Mesenteric fat pad (tissue), 1 donor: ENCODE results near the gene ELOVL2. TPM values are rescaled to one million over a fixed set of nuclear protein-coding genes. Genes with fewer than 3 reads are reported as not detected.
"Not testable (repeated sequence)": the region's sequence is repeated elsewhere in the genome, so short reads cannot be mapped to it uniquely, and the experiment has no call there.

ENCODE experiments used
- DNase-seq: peaks from one replicate; pipeline ENCODE4 v3.0.0-alpha.2; 2020; ENCODE audit warnings: low spot score
- total RNA-seq: library from RNA; stranded (reverse); fragmentation: NEBNext Ultra II Directional; extraction: Animal tissue kit (Norgen Biotek cat#: 25700); gene quantifications from one replicate; pipeline ENCODE4 v1.2.1, GENCODE V29; 2021
- donor health status: DM: yes; HTN: yes; CAD: no.

The ELOVL2 gene
- total RNA-seq, 1 donor from 2014 or later: 0.10 TPM

DNA sequence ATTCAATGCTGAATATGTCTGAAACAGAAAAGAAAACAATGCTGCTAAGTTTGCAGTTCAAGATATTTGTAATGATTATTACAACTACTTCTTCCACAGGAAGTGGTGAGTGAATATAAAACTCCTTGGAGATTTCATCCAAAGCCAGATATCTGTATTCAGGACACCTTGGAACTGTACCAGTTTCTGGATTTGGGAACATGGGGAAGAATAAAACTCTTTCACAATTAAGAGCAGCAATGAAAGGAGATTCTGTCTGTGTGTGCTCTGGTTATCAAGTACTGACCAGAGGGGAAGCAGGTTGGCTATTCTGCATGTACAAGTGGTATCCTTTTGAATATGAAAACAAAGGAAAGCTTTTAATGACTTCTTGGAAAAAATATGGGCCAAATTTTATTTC lies 21.1 kb downstream of the ELOVL2 start:
- DNase-seq: no peak

GRCh38 chr6:11021714-11022113 lies 22.4 kb downstream of the ELOVL2 start:
- no peak for DNase-seq

DNA sequence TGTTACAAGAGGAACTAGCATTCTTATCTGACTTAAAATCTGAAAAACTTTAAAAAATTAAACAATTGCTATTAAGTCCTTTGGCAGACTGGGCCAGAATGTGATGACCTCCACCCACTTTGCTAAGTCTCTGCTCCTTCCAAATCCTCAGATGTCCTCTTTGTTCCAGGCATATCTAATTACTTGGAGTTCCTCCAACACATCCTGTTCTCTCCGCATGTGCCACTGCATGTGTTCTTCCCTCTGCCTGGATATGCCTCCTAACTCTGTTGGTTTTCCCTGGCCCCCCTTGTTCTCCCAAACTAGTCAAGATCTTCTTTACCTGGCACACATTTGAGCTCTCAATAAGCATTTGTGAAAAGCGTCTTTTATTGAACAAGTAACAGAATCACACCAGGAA lies 23.1 kb downstream of the ELOVL2 start:
- DNase-seq: no peak

GRCh38 chr6:11018225-11018624 lies 25.9 kb downstream of the ELOVL2 start:
- no peak for DNase-seq

DNA sequence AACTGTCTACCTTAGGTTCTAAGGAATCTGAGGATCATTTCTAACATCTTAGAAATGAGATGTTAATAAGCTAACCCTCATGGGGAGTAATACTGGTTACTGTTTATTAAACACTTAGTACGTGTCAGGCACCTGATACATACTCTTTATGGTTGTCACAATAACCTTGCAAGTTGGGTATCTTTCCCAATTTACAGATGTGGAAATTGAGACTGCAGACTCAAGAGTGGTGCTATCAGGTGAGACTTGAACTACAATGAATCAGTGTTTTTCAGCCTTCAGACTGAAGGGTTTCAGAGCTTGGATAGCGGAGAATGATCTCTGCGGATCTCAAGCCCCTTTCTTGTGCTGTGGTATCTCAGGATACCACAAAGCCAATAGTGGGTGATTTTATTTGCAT lies 27.0 kb downstream of the ELOVL2 start:
- no peak for DNase-seq

GRCh38 chr6:11016452-11016851 lies 27.7 kb downstream of the ELOVL2 start:
- no peak for DNase-seq

DNA sequence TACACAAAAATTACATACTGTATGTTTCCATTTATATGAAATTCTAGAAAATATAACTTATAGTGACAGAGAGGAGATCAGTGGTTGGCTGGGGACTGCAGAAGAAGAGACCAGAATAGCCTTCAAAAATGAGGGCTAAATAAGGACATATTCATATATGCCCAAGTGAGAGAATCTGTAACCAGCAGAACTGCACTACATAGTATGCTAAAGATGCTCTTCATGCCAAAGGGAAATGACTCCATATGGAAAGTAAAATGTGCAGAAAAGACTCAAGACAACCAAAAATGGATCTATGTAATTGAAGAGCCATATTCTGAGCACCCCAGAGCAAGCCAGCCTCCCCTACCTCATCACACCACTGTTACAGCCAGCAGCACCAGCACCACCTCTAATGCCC lies 29.0 kb downstream of the ELOVL2 start:
- no peak for DNase-seq

DNA sequence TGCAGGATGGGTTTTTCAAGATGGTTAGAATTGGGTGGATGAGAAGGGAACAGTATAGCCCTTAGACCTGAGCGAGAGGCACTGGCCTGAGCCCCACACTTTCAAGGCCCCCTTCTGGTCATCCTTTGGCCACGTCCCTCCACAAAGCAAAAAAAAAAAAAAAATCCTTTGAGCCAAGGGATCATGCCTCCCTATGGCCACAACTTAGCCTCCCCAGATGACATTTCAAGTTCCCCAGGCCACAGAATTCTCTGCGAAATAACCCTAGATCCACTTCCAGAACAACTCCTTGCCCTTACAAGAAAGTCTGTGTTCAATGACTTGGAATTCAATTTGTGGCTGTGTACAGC lies 30.4 kb downstream of the ELOVL2 start:
- no peak for DNase-seq

- no peak for DNase-seq
These were observed 31.0 kb downstream of the ELOVL2 start for GRCh38 chr6:11012976-11013720.

DNA sequence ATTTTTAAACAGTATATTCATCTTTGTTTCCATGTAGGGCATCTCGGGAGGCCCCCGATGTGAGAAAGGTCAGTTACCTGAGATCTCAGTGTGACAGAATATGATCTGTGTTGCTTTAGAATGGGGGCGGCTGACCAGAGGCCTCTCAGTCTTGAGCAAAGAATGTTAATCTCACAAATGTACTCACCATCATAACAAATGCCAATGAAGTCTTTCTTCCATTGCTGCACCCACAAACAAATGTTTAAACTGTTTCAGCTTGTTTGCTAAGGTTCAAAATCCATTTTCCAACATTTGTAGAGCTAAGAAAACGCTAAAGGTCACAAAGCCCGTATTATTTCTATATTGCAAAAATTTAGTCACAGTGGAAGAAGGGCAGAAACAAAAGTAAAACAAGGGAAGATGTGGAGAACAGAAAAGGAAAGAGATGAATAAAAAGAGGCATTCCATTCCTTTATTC lies 31.8 kb downstream of the ELOVL2 start:
- DNase-seq: no peak

- no peak for DNase-seq
These were observed 32.3 kb downstream of the ELOVL2 start for GRCh38 chr6:11011787-11012234.

DNA sequence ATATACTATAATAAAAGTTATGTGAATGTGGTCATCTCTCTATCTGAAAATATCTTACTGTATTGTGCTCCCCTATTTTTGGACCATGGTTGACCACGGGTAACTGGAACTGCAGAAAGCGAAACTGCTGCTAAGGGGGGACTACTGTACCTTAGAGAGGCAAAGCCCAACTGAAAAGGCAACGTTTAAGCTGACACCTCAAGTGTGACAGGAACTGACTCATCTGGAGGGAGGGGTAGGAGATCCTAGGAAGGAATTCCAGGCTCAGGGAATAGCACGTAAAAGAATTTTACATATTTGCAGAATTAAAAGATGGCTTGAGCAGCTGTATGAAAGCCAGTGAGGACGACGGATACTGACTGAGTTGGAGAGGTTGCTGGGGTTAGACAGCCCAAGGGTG lies 34.8 kb downstream of the ELOVL2 start:
- DNase-seq: no peak

DNA sequence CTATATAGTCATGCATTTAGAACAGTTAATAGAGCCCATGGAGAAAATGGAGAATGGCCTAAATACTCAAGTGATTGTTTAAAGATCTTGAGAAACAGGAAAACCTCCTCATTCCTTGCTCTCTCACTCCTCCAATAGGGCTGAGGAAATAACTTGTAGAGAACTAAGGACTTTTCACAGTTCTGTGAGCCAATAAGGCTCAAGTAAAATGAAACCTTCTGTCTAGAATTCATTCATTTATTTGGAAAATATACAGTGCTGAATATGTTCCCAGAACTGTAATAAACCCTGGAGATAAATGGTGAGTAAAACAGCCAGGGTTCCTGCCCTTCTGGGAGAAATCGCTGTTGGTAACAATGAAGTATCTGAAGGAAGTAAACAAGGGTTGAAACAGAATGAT lies 35.3 kb downstream of the ELOVL2 start:
- DNase-seq: no peak

GRCh38 chr6:11007715-11008608 lies 36.1 kb downstream of the ELOVL2 start:
- no peak for DNase-seq

DNA sequence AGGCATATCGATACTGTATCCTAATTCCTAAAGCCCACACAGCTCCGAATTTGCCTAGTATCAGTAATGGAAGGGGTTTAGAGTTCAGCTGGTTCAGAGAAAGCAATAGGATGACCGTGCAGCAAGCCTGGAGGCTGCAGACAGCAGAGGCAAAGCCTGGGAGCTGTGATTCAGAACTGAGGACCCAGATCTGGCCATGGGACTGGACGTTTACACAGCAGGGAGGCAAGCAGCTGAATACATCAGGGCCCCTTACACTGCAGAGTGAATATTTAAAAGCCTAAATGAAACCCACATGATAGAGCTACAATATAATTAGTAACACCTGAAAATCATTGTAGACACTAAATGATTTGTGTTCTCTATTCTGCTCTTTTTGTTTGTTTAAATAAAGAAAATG lies 38.0 kb downstream of the ELOVL2 start:
- no peak for DNase-seq

- not testable (repeated sequence) for DNase-seq
These were observed 40.8 kb downstream of the ELOVL2 start for GRCh38 chr6:11003297-11003696.

DNA sequence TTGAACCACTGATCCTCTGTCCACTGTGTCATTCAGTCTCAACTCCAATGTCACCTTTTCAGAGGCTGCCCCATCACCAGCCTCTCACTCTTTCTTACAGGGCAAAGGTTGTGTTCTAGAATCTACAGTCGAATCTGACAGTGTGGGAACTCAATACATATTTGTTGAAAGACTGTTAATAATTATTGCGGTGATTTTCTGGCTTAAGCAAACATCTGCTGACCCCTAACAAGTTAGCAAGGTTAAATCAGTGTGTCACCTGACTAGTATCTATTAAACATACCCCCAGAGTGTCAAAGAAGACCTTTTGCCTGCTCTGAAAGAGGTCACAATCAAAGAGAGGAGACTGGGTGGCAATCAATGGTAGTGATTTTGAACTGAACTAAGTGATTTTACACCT lies 41.9 kb downstream of the ELOVL2 start:
- no peak for DNase-seq

DNA sequence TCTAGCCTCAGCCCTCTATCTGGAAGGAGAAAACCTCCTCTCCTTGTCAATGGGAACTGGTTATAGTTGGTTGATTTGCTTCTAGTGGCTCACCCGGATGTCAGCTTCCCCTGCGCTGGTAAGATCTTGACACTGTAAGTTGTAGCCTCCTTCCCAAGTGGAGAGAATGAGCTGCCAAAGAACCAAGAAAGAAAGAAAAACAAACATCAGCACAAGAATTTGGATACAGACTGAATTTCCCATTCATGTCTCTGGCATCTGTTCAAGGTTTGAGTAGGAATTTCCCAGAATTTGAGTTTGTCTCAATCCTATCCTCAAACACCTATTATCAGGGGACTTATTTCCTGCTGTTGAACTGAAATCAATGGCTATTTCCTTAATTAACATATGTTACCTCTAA lies 44.1 kb downstream of the ELOVL2 start:
- DNase-seq: no peak

GRCh38 chr6:10995114-10995707 lies 48.9 kb downstream of the ELOVL2 start:
- DNase-seq: no peak

DNA sequence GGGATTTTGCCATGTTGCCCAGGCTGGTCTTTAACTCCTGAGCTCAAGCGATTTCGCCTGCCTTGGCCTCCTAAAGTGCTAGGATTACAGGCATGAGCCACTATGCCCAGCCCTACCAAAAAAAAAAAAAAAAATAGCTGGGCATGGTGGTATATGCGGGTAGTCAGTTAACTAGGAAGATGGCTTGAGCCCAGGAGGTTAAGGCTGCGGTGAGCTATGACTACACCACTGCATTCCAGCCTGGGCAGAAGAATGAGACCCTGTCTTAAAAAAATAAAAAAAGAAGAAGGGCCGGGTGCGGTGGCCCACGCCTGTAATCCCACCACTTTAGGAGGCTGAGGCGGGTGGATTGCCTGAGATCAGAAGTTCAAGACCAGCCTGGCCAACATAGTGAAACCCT lies 50.2 kb downstream of the ELOVL2 start:
- DNase-seq: no peak

DNA sequence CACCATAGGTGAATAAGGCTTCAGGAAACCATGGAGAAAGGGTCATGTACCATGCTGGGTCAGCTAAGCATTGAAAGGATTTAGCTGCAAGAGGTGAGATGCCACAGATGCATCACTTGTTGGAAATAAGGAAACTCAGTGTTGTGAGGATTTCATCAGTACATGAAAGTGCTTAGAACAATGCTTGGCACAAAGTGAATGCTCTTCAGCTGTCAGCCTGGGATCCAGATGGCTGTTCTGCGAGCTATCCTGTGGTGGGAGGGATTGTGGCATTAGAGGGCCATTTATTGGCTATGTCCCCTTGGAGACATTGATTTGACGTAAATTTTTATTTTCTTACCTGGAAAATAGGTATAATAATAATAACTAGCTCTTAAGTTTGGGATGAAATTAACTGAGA lies 53.0 kb downstream of the ELOVL2 start:
- no peak for DNase-seq

GRCh38 chr6:10989587-10989986 lies 54.5 kb downstream of the ELOVL2 start:
- no peak for DNase-seq
